HEK293 (cell line): ENCODE measurements around the gene RAB13.

Experiments
- CTCF ChIP-seq: fragments of 450-650 bp; formaldehyde crosslinking; IDR thresholded peaks from 2 replicates; pipeline ENCODE4 v1.5.1; 2016; ENCODE audit warnings: missing biosample characterization, missing genetic modification characterization
- ELK4 ChIP-seq: IDR thresholded peaks from 2 replicates; pipeline ENCODE4 v1.6.1; 2011; ENCODE audit warnings: mild to moderate bottlenecking, low read depth, low read length, borderline replicate concordance
- INSM2 ChIP-seq: fragments of 450-650 bp; formaldehyde crosslinking; IDR thresholded peaks from 2 replicates; pipeline ENCODE4 v1.5.1; 2016; ENCODE audit warnings: missing biosample characterization, missing genetic modification characterization
- PRDM6 ChIP-seq: fragments of 450-650 bp; formaldehyde crosslinking; IDR thresholded peaks from 2 replicates; pipeline ENCODE4 v1.5.1; 2017; ENCODE audit warnings: missing biosample characterization, missing genetic modification characterization
- RBAK ChIP-seq: fragments of 450-650 bp; formaldehyde crosslinking; IDR thresholded peaks from 2 replicates; pipeline ENCODE4 v1.5.1; 2016; ENCODE audit warnings: missing biosample characterization, missing genetic modification characterization
- SP2 ChIP-seq: fragments of 450-650 bp; formaldehyde crosslinking; IDR thresholded peaks from 2 replicates; pipeline ENCODE4 v1.5.1; 2016; ENCODE audit warnings: missing biosample characterization, missing genetic modification characterization
- TSHZ1 ChIP-seq: fragments of 450-650 bp; formaldehyde crosslinking; IDR thresholded peaks from 2 replicates; pipeline ENCODE4 v1.5.1; 2016; ENCODE audit warnings: missing biosample characterization, missing genetic modification characterization, borderline replicate concordance
- ZBTB26 ChIP-seq: fragments of 450-650 bp; formaldehyde crosslinking; optimal IDR thresholded peaks from 2 replicates; pipeline ENCODE3; 2016; ENCODE audit warnings: missing biosample characterization, mild to moderate bottlenecking, missing genetic modification characterization
- ZNF274 ChIP-seq, 2 experiments: fragments of 200-500 bp in 1 of 2; fragments of 450-650 bp in 1 of 2; sonication (Bioruptor generic) in 1 of 2; formaldehyde crosslinking in 1 of 2; IDR thresholded peaks; 2 replicates each; pipeline versions ENCODE4 v1.5.1 to v1.6.1; 2014 to 2016; ENCODE audit warnings: borderline replicate concordance in 1 of 2, inconsistent platforms in 1 of 2, low read length in 1 of 2, missing biosample characterization in 1 of 2, missing genetic modification characterization in 1 of 2
- ZNF513 ChIP-seq: fragments of 450-650 bp; IDR thresholded peaks from 2 replicates; pipeline ENCODE4 v1.5.1; 2018; ENCODE audit warnings: missing biosample characterization, missing genetic modification characterization
- ZNF776 ChIP-seq: fragments of 450-650 bp; formaldehyde crosslinking; IDR thresholded peaks from 2 replicates; pipeline ENCODE4 v1.5.0; 2017; ENCODE audit warnings: missing biosample characterization, missing genetic modification characterization, borderline replicate concordance

- no peak for TF ChIP-seq ZBTB26 (tag by site-specific recombination)
- no peak for TF ChIP-seq CTCF (tag by site-specific recombination)
- no peak for TF ChIP-seq PRDM6 (tag by site-specific recombination)
- no peak for TF ChIP-seq RBAK (tag by site-specific recombination)
- TF ChIP-seq TSHZ1 (tag by site-specific recombination): no peak
- TF ChIP-seq ZNF274 (IDR thresholded peaks at IDR 0.05; ENCODE audit: low read length): no peak
- no peak for TF ChIP-seq ZNF274 (tag by site-specific recombination; IDR thresholded peaks at IDR 0.05; ENCODE audit: borderline replicate concordance)
- no peak for TF ChIP-seq INSM2
- no peak for TF ChIP-seq ELK4
- TF ChIP-seq ZNF513 (tag by site-specific recombination): no peak
- no peak for TF ChIP-seq SP2 (tag by site-specific recombination)
- TF ChIP-seq ZNF776 (tag by site-specific recombination): no peak
These were observed 49.9 kb downstream of the RAB13 start for GRCh38 chr1:153936011-153936802.
